ENCODE data around the gene C9orf78. TPM values are rescaled to one million over a fixed set of nuclear protein-coding genes. Genes with fewer than 3 reads are reported as not detected.
A peak's percentile ranks its signal among the peaks of the same experiment; 100 is the strongest.

Gene C9orf78
- total and polyA plus RNA-seq, 9 of the 15 experiments (the other 6 are each of a cell fraction or from before 2014, with no cell fraction given) = 94.6 to 266 (median 202) TPM

DNA sequence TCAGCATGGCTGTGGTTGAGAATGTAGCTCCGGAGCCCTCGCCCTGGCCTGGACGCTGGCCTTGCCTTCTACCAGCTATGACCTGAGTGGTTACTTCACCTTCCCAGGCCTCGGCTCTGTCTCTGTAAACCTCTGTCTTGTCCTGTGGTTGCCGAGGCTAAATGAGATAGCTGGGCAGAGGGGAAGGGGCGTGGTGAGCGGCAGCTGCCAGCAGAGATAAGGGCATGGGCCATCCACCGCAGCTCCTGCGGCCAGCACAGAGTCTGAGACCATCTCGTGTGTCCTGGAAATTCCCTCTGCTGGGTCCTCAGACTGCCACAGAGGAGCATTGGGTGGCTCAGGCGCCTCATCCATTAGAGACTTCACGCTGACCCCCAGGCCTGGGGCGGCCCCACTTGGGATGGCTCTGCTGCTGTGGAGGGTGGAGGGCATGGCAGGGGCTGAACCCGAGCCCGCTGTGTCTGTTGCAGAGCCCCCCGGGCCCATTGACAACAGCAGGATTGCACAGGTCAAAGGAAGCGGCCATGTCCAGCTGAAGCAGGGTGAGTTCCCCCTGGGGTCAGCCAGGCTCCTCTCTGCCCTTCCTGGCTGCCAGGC lies 44.1 kb upstream of the C9orf78 start (continued):
- TF ChIP-seq GTF2A2 (tag; IDR thresholded peaks at IDR 0.05) (no peak), GTF2F1 (IDR thresholded peaks at IDR 0.05; ENCODE audit: low read depth, low read length) (no peak), POLR2G (IDR thresholded peaks at IDR 0.05; ENCODE audit: low read depth, low read length) (no peak), ETV1 (tag; conservative IDR thresholded peaks at IDR 0.05; ENCODE audit: low read depth) (peak; percentile 93), ZKSCAN8 (CRISPR knock-in tag; IDR thresholded peaks at IDR 0.05) (no peak), ARID4B (CRISPR knock-in tag; IDR thresholded peaks at IDR 0.05) (no peak), ZZZ3 (IDR thresholded peaks at IDR 0.05) (no peak), MYC (IDR thresholded peaks at IDR 0.05; ENCODE audit: low read depth, low read length) (peak; percentile 92), MYC (CRISPR knock-in tag; IDR thresholded peaks at IDR 0.05; ENCODE audit: borderline replicate concordance, low read depth) (0 out of 2 replicates have a peak, but pooled peaks have one; percentile 12), PCBP2 (IDR thresholded peaks at IDR 0.05; ENCODE audit: low read depth, low read length, poor library complexity, severe bottlenecking) (no peak), ZBED1 (IDR thresholded peaks at IDR 0.05) (no peak), ATF2 (CRISPR knock-in tag; IDR thresholded peaks at IDR 0.05) (no peak), SPI1 (IDR thresholded peaks at IDR 0.05; ENCODE audit: borderline replicate concordance, low read depth, low read length) (peak; percentile 87), ZBTB17 (CRISPR knock-in tag; IDR thresholded peaks at IDR 0.05) (peak; percentile 83; the same call in 1 of the 2 replicates), ZBTB12 (CRISPR knock-in tag; IDR thresholded peaks at IDR 0.05) (0 out of 2 replicates have a peak, but pooled peaks have one; percentile 1), SAFB (IDR thresholded peaks at IDR 0.05; ENCODE audit: borderline replicate concordance, low read depth, low read length) (no peak), ASH1L (IDR thresholded peaks at IDR 0.05; ENCODE audit: borderline replicate concordance, low read depth, partially characterized antibody) (no peak), ZNF174 (CRISPR knock-in tag; IDR thresholded peaks at IDR 0.05) (no peak), MEF2A (IDR thresholded peaks at IDR 0.05; ENCODE audit: control insufficient read depth, low read depth, low read length) (no peak), SMARCB1 (IDR thresholded peaks at IDR 0.05; ENCODE audit: insufficient read length, low read depth) (no peak)
- TF ChIP-seq, protein P1, sequence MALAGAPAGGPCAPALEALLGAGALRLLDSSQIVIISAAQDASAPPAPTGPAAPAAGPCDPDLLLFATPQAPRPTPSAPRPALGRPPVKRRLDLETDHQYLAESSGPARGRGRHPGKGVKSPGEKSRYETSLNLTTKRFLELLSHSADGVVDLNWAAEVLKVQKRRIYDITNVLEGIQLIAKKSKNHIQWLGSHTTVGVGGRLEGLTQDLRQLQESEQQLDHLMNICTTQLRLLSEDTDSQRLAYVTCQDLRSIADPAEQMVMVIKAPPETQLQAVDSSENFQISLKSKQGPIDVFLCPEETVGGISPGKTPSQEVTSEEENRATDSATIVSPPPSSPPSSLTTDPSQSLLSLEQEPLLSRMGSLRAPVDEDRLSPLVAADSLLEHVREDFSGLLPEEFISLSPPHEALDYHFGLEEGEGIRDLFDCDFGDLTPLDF (CRISPR knock-in tag; IDR thresholded peaks at IDR 0.05) = peak; percentile 82; the same call in 1 of the 2 replicates
